HepG2 (cell line): Measurements from ENCODE around the gene INSR. TPM values are rescaled to one million over a fixed set of nuclear protein-coding genes. Genes with fewer than 3 reads are reported as not detected.

Experiments used
- ATAC-seq: fragments of 200-7000 bp; cut with Tn5 transposase; 3 replicates; pipeline ENCODE4 v1.9.1; 2020; ENCODE audit warnings: mild to moderate bottlenecking, moderate library complexity
- BruUV-seq: library from RNA; stranded (reverse); fragments of 400-500 nt; replicated peaks from 2 replicates; lab custom pipeline; 2021; lab: Mats Ljungman, UMichigan
- CTCF ChIA-PET: fragments of 300-600 bp; formaldehyde crosslinking; extraction: SDS; loops from one replicate; lab custom pipeline; 2021; ENCODE audit warnings: low total read pairs, inconsistent platforms, low intra/inter-chr PET ratio; lab: Yijun Ruan, JAX
- POLR2A ChIA-PET: fragments of 350-600 bp; sonication (Branson Sonifier 250); formaldehyde crosslinking; loops from one replicate; lab custom pipeline; 2020; ENCODE audit warnings: antibody characterized with exemption, inconsistent platforms; lab: Yijun Ruan, JAX
- DNase-seq: peaks from one replicate; pipeline ENCODE4 v3.0.0-alpha.2; 2015; ENCODE audit warnings: low spot score
- FAIRE-seq: peaks from 3 replicates; lab custom pipeline; 2011; peaks lifted over from hg19 to GRCh38; lab: Jason Lieb, UNC
- H2AFZ ChIP-seq: one replicate; pipeline ENCODE4 v1.6.1; 2011; ENCODE audit warnings: low read length, inconsistent platforms
- H3K27ac ChIP-seq: fragments of 300-600 bp; 3 replicates; pipeline ENCODE4 v1.8.0; 2011; ENCODE audit warnings: mixed run types, mild to moderate bottlenecking, mixed read lengths, low read length, inconsistent platforms; ENCODE audit not compliant: insufficient read depth; ENCODE audit errors: extremely low read length
- H3K27me3 ChIP-seq, 2 experiments: fragments of 200-600 bp in 1 of 2; 2 replicates in 1 of 2; 3 replicates in 1 of 2; pipeline versions ENCODE4 v1.6.0 to v1.8.0; 2011; ENCODE audit warnings: low read length in 2 of 2, mild to moderate bottlenecking in 2 of 2, moderate library complexity in 2 of 2, inconsistent platforms in 1 of 2; ENCODE audit not compliant: insufficient read depth in 2 of 2, control insufficient read depth in 1 of 2
- H3K36me3 ChIP-seq, 2 experiments: fragments of 200-600 bp in 1 of 2; replicated peaks in 1 of 2; 2 replicates in 1 of 2; 3 replicates in 1 of 2; pipeline versions ENCODE4 v1.5.1 to v1.8.0; 2011; ENCODE audit warnings: low read length in 2 of 2, inconsistent platforms in 1 of 2; ENCODE audit not compliant: insufficient read depth in 2 of 2, control insufficient read depth in 1 of 2
- H3K4me1 ChIP-seq: 2 replicates; pipeline ENCODE4 v1.5.1; 2012; ENCODE audit warnings: low read length, inconsistent platforms; ENCODE audit not compliant: insufficient read depth
- H3K4me2 ChIP-seq: 2 replicates; pipeline ENCODE4 v1.6.0; 2011; ENCODE audit warnings: low read depth, low read length, inconsistent platforms
- H3K4me3 ChIP-seq, 3 experiments: fragments of 200-600 bp in 1 of 3; sonication (generic), shearing (Covaris generic) in 1 of 3; replicated peaks in 1 of 3; 2 replicates each; pipeline ENCODE4 v1.5.1; 2011 to 2016; ENCODE audit warnings: low read length in 3 of 3, inconsistent platforms in 2 of 3, low read depth in 2 of 3, mild to moderate bottlenecking in 2 of 3, control low read depth in 1 of 3, mixed read lengths in 1 of 3; ENCODE audit not compliant: insufficient read depth in 1 of 3
- H3K79me2 ChIP-seq: one replicate; pipeline ENCODE4 v1.6.1; 2011; ENCODE audit warnings: low read length, inconsistent platforms; ENCODE audit not compliant: insufficient read depth
- H3K9ac ChIP-seq: 2 replicates; pipeline ENCODE4 v1.6.0; 2011; ENCODE audit warnings: mild to moderate bottlenecking, low read depth, low read length, inconsistent platforms; ENCODE audit not compliant: insufficient read depth
- H3K9me3 ChIP-seq: 2 replicates; pipeline ENCODE4 v1.5.1; 2012; ENCODE audit warnings: mild to moderate bottlenecking, low read length
- H4K20me1 ChIP-seq: 2 replicates; pipeline ENCODE4 v1.6.0; 2011; ENCODE audit warnings: inconsistent platforms, mild to moderate bottlenecking, low read length, moderate library complexity; ENCODE audit not compliant: insufficient read depth
- HDAC6 ChIP-seq: fragments of 200-600 bp; sonication (generic); IDR thresholded peaks from 2 replicates; pipeline ENCODE4 v1.7.0; 2017; ENCODE audit warnings: mild to moderate bottlenecking, antibody characterized with exemption, low read length, low read depth
- IKZF1 ChIP-seq: fragments of 450-650 bp; IDR thresholded peaks from 2 replicates; pipeline ENCODE4 v1.7.1; 2016
- KMT2A ChIP-seq: sonication (generic); formaldehyde crosslinking; IDR thresholded peaks from 2 replicates; pipeline ENCODE4 v1.4.0; 2020; ENCODE audit warnings: missing genetic modification reagents
- MED8 ChIP-seq: sonication (generic); formaldehyde crosslinking; IDR thresholded peaks from 2 replicates; pipeline ENCODE4 v1.8.1; 2023; ENCODE audit warnings: mild to moderate bottlenecking, missing genetic modification reagents; ENCODE audit not compliant: insufficient replicate concordance
- NAIF1 ChIP-seq: sonication (generic); formaldehyde crosslinking; IDR thresholded peaks from 2 replicates; pipeline ENCODE4 v1.5.0; 2020; ENCODE audit warnings: mild to moderate bottlenecking, missing genetic modification reagents, borderline replicate concordance
- NPAS2 ChIP-seq: sonication (generic); formaldehyde crosslinking; IDR thresholded peaks from 2 replicates; pipeline ENCODE4 v1.8.0; 2022; ENCODE audit warnings: mild to moderate bottlenecking, missing genetic modification reagents, borderline replicate concordance
- NR2F1 ChIP-seq, 2 experiments: fragments of 450-650 bp in 1 of 2; formaldehyde crosslinking in 1 of 2; IDR thresholded peaks; 2 replicates each; pipeline versions ENCODE4 v1.5.0 to v1.6.1; 2016 to 2020; ENCODE audit warnings: mild to moderate bottlenecking in 1 of 2, missing compliant biosample characterization in 1 of 2, missing genetic modification reagents in 1 of 2, moderate library complexity in 1 of 2
- PHB2 ChIP-seq: fragments of 450-650 bp; IDR thresholded peaks from 2 replicates; pipeline ENCODE4 v1.6.1; 2018; ENCODE audit not compliant: partially characterized antibody
- TEAD3 ChIP-seq: optimal IDR thresholded peaks from 2 replicates; pipeline ENCODE3; 2016; ENCODE audit warnings: borderline replicate concordance
- TRIM24 ChIP-seq: sonication (generic); formaldehyde crosslinking; IDR thresholded peaks from 2 replicates; pipeline ENCODE4 v1.8.0; 2022; ENCODE audit warnings: mild to moderate bottlenecking, missing genetic modification reagents
- ZNF20 ChIP-seq: sonication (generic); formaldehyde crosslinking; IDR thresholded peaks from 2 replicates; pipeline ENCODE4 v1.4.0; 2020; ENCODE audit warnings: mild to moderate bottlenecking, moderate library complexity, missing genetic modification reagents
- WGBS: methylation state at CpG from one replicate; pipeline ENCODE4 v1.1.6; 2017; ENCODE audit warnings: low lambda C conversion rate; 5-methylcytosine and 5-hydroxymethylcytosine counted together
- in situ Hi-C: cut with HindIII; loops from 2 replicates; pipeline ENCODE4 v1.10.0; 2017; ENCODE audit warnings: low pct_unique_long_range_greater_than_20kb; ENCODE audit not compliant: extremely low pct_ligation_motif_present
- intact Hi-C: fragments of 100-400 bp; cut with micrococcal nuclease; formaldehyde crosslinking; loops from one replicate; pipeline ENCODE4 v1.10.0; 2022; ENCODE audit not compliant: unreplicated experiment
- polyA plus RNA-seq, 8 experiments: library from polyadenylated mRNA; depleted of rRNA in 3 of 8; stranded (reverse) in 7 of 8; unstranded in 1 of 8; fragments of >200 nt; fragmentation: Illumina TruSeq in 4 of 8; extraction: Trizol in 4 of 8; gene quantifications; 2 replicates each; pipeline versions ENCODE4 v1.2.1 to v1.2.3, GENCODE V29; 2011 to 2016; ENCODE audit warnings: low read depth in 4 of 8, missing spikeins in 1 of 8, mixed read lengths in 1 of 8; ENCODE audit not compliant: insufficient read depth in 1 of 8
- total RNA-seq, 5 experiments: library from RNA; depleted of rRNA; stranded (reverse); fragments of >200 nt; fragmentation: Illumina TruSeq; extraction: Trizol; gene quantifications; 2 replicates each; pipeline ENCODE4 v1.2.3, GENCODE V29; 2016; ENCODE audit warnings: low read depth in 1 of 5
- TF ChIP-seq, protein P1 (sequence below), 2 experiments: sonication (generic) in 1 of 2; formaldehyde crosslinking in 1 of 2; IDR thresholded peaks; 2 replicates each; pipeline versions ENCODE4 v1.6.1 to v1.9.0; 2014 to 2022; ENCODE audit warnings: antibody characterized with exemption in 1 of 2, borderline replicate concordance in 1 of 2, inconsistent platforms in 1 of 2, low read depth in 1 of 2, missing genetic modification reagents in 1 of 2
- TF ChIP-seq, protein P2 (sequence below): sonication (generic); formaldehyde crosslinking; IDR thresholded peaks from 2 replicates; pipeline ENCODE4 v1.5.0; 2020; ENCODE audit warnings: mild to moderate bottlenecking, missing genetic modification reagents
- TF ChIP-seq, protein P3 (sequence below): sonication (generic); formaldehyde crosslinking; IDR thresholded peaks from 2 replicates; pipeline ENCODE4 v1.5.1; 2020; ENCODE audit warnings: missing genetic modification reagents, mild to moderate bottlenecking, borderline replicate concordance

The INSR gene
- total and polyA plus RNA-seq, 2 of the 13 experiments (the other 11 are each of a cell fraction or from before 2014, with no cell fraction given), result 24.2 to 29.8 TPM

DNA sequence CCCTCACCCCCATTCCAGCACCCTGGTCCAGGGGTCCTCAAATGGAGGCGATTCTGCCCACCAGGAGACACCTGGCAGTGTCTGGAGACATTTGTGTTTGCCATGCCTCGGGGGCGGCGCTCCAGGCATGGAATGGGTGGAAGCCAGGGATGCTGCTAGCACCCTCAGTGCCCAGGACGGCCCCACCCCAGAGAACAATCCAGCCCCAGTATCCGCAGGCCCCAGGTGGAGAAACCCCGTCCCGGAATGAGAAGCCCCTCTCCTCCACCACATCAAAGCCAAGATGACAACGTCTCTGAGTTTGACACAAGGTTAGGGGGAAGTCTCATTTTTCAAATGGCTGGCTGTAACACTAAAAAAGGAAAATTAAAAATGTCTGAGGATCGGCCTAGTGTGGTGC is 68.5 kb downstream of the INSR start:
- DNase-seq (no peak), FAIRE-seq (no peak), ATAC-seq (no peak)
- ChIA-PET POLR2A (no interaction called here), CTCF (no interaction called here)
- in situ Hi-C loops, result no loop called here
- Histone ChIP-seq H3K4me3 (no peak overlapping the region), H3K9ac (no peak overlapping the region), H3K27me3 (no peaks in the 10 kb centered on the region), H3K79me2 (peaks cover 58% of the 10 kb centered on the region), H3K27ac (no peak overlapping the region), H3K36me3 (no peaks in the 10 kb centered on the region; a peak in 1 of 5 replicates), H2AFZ (no peak overlapping the region), H3K4me2 (no peak overlapping the region), H4K20me1 (peaks cover 38% of the 10 kb centered on the region; the same call in 1 of the 2 replicates), H3K4me1 (peaks cover 56% of the 10 kb centered on the region), H3K9me3 (no peaks in the 10 kb centered on the region)
- intact Hi-C loops, result no loop called here
- BruUV-seq, result no TSS peak
- 90% methylated on average over 5 of the region's 10 CpGs for whole genome bisulfite sequencing
- TF ChIP-seq, protein P1, sequence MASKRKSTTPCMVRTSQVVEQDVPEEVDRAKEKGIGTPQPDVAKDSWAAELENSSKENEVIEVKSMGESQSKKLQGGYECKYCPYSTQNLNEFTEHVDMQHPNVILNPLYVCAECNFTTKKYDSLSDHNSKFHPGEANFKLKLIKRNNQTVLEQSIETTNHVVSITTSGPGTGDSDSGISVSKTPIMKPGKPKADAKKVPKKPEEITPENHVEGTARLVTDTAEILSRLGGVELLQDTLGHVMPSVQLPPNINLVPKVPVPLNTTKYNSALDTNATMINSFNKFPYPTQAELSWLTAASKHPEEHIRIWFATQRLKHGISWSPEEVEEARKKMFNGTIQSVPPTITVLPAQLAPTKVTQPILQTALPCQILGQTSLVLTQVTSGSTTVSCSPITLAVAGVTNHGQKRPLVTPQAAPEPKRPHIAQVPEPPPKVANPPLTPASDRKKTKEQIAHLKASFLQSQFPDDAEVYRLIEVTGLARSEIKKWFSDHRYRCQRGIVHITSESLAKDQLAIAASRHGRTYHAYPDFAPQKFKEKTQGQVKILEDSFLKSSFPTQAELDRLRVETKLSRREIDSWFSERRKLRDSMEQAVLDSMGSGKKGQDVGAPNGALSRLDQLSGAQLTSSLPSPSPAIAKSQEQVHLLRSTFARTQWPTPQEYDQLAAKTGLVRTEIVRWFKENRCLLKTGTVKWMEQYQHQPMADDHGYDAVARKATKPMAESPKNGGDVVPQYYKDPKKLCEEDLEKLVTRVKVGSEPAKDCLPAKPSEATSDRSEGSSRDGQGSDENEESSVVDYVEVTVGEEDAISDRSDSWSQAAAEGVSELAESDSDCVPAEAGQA (IDR thresholded peaks at IDR 0.05; ENCODE audit: low read depth), result no peak
- TF ChIP-seq, protein P1 (CRISPR knock-in tag; IDR thresholded peaks at IDR 0.05; ENCODE audit: borderline replicate concordance), result no peak
- no peak for TF ChIP-seq KMT2A (CRISPR knock-in tag)
- no peak for TF ChIP-seq PHB2
- no peak for TF ChIP-seq NR2F1 (CRISPR knock-in tag; IDR thresholded peaks at IDR 0.05)
- no peak for TF ChIP-seq NAIF1 (CRISPR knock-in tag)
- no peak for TF ChIP-seq NPAS2 (CRISPR knock-in tag)
- no peak for TF ChIP-seq ZNF20
- TF ChIP-seq MED8, result no peak
- TF ChIP-seq TEAD3 (CRISPR knock-in tag), result no peak
- TF ChIP-seq TRIM24 (CRISPR knock-in tag), result no peak
- no peak for TF ChIP-seq IKZF1
- TF ChIP-seq HDAC6, result no peak
- TF ChIP-seq, protein P2, sequence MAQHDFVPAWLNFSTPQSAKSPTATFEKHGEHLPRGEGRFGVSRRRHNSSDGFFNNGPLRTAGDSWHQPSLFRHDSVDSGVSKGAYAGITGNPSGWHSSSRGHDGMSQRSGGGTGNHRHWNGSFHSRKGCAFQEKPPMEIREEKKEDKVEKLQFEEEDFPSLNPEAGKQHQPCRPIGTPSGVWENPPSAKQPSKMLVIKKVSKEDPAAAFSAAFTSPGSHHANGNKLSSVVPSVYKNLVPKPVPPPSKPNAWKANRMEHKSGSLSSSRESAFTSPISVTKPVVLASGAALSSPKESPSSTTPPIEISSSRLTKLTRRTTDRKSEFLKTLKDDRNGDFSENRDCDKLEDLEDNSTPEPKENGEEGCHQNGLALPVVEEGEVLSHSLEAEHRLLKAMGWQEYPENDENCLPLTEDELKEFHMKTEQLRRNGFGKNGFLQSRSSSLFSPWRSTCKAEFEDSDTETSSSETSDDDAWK (CRISPR knock-in tag), result no peak
- TF ChIP-seq, protein P3, sequence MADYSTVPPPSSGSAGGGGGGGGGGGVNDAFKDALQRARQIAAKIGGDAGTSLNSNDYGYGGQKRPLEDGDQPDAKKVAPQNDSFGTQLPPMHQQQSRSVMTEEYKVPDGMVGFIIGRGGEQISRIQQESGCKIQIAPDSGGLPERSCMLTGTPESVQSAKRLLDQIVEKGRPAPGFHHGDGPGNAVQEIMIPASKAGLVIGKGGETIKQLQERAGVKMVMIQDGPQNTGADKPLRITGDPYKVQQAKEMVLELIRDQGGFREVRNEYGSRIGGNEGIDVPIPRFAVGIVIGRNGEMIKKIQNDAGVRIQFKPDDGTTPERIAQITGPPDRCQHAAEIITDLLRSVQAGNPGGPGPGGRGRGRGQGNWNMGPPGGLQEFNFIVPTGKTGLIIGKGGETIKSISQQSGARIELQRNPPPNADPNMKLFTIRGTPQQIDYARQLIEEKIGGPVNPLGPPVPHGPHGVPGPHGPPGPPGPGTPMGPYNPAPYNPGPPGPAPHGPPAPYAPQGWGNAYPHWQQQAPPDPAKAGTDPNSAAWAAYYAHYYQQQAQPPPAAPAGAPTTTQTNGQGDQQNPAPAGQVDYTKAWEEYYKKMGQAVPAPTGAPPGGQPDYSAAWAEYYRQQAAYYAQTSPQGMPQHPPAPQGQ (CRISPR knock-in tag), result no peak
